NCI-H187 treated with DMSO at 0.1 percent for 48 hours (cell line): ENCODE data around the gene NRG3.

Experiments
- DNase-seq: peaks from one replicate; lab custom pipeline; 2025; lab: John Stamatoyannopoulos, UW

The NRG3 gene

DNA sequence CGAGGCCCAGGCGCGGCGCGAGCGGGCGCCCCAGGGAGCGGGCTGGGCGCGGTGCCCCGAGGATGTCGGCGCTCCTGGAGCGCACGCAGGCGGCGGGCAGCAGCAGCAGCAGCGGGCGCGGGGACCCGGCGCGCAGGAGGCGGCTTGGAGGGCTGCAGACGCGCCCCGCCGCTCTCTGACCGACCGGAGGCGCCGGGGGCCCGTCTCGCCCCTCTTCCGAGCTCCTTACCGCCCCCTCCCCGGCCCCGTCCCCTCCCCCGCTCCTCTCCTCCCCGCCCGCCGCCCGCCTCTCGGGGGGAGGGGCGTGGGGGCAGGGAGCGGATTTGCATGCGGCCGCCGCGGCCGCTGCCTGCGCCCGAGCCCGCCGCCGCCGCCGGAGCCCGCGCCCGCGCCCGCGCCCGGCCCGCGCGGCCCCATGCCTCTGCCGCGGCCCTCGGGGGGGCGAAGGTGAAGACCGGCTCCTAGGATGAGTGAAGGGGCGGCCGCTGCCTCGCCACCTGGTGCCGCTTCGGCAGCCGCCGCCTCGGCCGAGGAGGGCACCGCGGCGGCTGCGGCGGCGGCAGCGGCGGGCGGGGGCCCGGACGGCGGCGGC lies at the start of gene NRG3:
Gene NRG3, plus strand, starts transcription at position 320 of the 592 bp plus-strand sequence.
- DNase-seq = no peak

DNA sequence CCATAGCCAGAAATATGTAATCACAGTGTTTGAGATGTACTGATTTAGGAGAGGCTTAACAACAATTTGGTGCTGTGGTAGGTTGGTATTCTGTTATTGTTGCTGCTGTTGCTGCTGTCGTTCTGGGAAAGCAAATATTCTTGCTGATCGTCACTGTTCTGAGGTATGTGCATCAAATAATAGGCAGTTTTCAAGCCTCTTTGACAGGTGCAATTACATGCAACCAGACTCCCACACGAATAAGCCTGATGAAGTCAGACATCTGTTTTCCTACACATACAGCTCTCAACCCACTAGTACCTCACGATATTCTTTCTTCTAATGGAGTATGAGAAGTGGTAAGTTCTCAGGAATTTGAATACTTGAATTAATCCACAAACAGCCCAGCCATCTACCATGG lies 46.7 kb upstream of the NRG3 start:
- no peak for DNase-seq

DNA sequence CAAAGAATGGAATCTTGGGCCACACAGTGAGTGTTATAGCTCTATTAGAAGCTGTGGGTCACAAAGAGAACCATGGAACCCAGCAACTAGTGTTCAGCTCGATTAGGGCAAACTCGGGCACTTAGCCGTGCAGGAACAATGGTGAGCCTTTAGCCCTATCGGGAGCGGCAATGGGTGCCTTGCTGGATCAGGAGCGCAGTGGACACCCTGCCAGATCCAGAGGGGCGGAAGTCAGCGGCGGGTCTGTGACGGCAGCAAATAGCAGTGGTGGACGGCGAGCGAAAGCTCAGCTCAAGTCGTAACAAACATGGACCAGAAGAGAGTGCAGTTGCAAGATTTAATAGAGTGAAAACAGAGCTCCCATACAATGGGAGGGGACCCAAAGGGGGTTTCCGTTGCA lies 43.9 kb upstream of the NRG3 start:
- no peak for DNase-seq

DNA sequence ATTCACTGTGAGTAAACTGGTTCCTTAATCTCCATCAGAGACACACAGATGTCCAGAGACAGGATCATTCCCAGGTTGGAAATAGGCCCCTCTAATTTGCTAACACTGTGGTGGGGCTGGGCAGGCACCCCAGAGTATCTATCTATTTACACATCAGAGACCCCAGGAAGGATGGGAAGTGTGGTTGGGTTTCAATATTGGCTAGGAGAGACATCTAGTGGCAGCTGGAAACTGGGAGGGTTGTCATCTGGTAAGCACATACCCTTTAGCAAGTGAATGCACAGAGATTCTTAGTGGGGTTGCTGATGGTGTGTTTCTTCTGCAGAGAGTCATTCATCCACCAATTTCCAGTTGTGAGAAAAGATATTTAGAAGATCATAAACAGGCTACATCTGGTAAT lies 36.0 kb upstream of the NRG3 start:
- no peak for DNase-seq

DNA sequence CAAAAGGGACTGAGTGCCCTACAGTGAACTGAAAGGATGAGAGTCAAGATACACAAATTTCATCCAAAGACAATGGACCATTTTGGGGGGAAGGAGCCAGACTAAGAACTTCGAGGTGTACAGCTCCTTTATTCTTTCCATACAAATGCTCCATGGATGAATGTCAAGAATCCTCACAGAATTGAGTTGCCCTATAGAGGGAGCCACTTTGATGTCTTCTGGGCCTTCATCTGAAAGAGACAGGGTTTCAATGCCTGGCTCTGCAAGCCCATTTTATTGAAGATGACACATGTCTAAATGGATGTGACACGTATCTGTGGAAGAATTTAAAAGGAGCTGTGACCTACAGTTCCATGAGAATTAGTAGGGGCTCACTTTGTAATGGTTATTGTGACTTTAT lies 32.0 kb upstream of the NRG3 start:
- DNase-seq = no peak

DNA sequence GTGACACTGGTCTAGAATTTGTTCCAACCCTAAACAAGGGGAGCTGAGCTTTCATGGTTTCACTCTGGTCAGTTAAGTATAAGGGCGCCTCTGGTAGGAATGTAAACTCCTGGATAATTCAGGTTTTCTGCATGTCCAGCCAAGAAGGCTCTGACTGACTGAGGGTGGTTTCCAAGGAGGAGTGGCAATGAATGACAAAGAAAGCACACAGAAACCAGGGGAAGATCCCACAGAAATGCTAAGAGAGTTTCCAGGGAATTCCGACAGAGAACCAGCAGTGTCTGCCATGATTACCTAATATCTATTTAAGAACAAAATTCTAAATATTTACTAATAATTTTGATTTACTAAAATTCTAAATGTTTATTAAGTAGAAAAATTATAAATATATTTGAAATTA lies 27.3 kb upstream of the NRG3 start:
- DNase-seq = no peak

DNA sequence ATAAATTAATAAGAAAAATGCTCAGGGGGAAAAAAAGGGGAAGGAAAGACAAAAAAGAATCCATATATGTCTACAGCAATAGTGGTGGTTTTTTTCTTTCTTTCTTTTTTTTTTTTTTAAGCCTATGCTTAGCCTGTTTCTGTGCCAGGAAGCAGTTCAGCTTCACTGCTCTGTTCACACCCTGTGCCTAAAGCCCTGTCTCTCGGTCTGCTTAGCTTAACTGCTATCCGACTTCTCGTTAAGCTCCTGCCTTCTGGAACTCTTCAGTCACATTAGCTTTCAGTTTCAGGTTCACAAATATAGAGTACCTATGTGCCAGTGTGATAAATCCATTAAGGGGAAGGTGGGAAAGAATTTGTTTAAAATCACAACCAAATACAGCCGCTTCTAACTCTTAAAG lies 26.5 kb upstream of the NRG3 start:
- DNase-seq = no peak

DNA sequence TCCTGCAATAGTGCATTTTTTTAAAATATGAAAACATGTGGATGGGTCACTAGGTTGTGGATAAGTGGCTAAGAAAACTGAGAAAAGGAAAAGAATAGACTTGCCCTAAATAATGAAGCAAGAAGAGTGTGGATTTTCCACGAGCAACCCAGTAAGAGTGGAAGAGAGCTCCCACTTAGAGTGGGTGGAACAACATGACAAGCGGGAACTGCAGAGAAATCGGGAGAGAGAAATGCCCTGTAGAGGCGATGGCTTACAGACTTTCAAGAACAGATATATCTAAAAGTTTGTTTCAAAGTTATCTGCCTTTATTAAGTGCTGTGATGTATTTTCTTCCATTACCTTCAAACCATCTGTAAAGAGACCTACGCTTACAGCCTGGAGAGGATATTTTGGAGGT lies 26.1 kb upstream of the NRG3 start:
- no peak for DNase-seq

DNA sequence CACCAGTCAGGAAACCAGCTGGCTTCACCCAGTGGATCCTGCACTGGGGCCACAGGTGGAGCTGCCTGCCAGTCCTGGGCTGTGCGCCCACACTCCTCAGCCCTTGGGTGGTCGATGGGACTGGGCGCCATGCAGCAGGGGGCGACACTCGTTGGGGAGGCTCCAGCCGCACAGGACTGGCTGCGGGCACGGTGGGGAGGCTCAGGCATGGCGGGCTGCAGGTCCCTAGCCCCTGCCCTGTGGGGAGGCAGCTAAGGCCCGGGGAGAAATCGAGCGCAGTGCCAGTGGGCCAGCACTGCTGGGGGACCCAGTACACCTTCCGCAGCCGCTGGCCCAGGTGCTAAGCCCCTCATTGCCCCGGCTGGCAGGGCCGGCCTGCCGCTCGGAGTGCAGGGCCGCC lies 12.4 kb upstream of the NRG3 start:
- DNase-seq = no peak

DNA sequence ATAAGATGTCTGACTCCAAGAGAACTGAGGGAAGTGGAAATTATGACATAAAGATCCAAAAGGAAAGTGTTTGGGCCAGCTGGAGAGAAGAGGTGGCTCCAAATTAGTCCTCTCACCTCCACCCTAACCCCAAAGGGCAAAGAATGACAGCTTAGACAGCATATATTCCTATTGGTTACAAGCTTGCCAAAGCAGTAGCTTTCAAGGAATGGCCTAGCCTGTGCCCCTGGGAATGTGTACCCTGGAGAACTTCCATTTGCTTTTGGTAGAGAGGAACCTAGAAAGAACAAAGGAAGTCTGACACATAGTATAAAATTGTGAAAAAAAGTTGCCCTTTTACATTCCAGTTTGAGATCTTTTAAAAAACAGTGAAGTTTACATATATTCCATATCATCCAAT lies 11.2 kb upstream of the NRG3 start:
- DNase-seq = no peak

DNA sequence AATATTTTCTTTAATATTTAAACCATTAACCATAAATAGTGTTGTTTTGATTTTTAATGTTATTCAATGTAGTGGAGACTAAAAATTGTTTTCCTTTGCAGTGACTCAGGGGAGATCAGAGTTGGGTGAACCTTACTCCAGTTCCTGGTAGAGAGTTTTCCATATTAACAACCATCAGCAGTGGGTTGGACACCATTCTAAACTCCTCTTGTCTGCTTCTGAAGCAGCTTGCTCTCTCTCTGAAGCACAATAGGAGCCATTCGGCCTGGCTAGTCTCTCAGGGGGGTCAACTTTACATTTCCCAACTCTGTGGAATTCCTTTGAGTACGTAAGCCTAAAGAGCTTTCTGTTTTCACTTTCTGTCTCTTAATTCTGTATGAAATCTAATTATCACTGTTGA lies 9.4 kb upstream of the NRG3 start:
- no peak for DNase-seq

DNA sequence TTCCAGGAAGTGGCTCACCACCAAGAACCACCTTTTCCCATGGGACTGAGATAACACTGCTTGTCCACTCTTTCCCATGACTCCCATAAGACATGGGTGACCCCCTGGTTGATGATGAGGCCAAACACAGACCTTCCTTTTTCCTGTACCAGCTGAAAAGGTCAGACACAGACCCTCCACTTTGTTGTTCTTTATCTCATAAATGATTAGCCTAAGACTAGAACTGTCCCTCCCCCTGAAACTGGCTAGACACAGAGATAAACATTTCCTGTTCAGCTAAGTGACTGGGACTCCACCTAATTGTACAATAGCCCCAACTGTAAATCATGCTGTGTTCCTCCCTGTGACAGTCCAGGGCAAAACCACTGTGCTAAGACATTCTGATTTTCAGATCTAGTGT lies 8.2 kb upstream of the NRG3 start:
- DNase-seq = no peak

DNA sequence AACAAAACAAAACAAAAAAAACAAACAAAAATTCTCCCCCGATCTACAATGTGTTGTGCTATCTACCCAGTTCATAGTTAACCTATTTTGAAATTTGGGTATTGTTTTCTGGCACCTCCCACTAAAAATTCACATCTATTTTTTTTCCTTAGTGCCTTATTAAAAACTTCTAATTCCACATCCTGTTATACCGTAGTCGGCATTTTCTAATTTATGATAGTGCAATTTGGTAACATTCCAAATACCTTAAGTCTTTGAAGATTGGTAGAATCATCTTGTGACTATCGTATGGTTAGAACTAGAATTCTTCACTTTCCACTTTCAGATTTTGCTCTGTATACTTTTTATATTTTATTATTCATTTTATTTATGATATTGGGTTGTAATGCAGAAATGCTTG lies 4.5 kb upstream of the NRG3 start:
- DNase-seq = no peak

DNA sequence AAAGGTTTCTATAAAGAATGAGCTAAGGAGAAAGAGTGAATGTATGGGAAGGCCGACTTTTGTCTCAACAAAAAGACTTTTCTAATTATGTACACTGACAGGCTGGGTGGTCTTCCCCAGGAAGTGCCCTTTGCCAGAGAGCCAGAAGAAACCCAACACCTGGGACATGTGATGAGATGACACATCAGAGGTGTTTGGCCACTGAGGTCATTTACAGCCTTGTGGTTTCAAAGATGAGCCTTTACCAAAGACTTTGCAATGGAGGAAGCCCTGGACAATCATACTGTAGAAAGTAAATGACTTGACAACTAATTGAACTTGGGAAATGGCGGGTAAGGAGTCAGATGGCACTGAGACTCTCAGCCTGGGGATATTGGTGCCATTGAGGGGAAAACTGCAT lies 3.4 kb upstream of the NRG3 start:
- DNase-seq = no peak

DNA sequence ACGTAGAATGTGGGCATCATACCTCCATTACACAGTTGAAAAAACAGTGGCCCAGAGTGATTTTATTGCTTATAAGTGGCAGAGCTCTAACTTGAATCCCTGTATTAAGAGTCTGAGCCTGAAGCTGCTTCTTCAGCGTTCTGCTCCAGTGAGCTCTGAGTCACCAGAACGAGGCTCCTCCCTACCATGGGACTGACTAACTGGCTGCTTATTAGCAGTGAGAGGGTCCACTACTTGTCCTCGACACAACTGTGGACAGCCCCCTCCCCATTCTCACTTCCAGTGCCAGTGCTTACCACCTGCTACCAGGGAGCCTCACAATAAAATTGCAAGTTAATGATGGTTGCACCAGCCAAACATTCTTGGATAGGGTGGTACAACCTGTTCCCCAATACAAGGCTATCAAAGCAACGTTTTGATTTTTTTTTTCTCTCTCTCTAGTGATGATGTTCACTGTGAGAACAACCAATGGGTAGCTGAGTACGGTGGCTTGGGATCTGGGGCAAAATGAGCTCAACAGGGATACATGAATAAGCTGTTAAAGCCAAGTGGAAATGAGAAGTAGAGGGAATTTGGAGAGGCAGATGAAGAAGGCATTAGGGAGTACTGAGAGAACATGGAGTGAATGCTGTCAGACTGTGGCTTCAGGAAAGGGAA lies 2.7 kb upstream of the NRG3 start:
- DNase-seq = no peak

DNA sequence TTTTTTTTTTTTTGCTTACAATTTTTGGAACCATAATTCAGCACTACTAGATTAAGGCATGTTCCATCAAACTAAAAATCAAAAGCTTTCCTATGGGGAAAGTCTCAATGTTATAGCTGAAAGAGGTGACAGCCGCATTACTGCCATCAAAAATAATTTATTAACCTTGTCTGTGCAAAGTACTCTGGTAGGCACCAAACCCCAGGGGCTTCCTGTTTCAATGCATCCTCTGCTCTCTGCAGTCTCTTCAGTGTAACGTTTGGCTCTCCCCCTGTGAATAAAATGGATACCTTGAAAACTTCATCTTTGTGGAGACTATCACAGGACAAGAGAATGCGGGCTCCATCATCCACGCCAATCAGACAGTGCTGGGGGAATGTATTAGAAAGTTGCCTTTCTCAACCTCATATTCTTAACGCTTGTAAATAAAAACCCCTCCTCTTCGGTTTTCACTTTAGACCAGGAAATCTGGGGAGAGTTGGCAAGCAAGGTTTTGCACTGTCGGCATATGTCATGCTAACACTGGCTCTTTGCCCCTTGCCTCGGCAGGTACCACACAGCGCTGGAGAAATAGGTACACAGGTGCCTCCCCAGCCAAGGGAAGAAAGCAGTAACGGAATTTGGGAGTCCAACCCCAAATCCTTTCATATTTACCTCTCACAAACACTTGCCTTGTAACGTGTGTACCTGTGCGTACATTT lies 1.6 kb upstream of the NRG3 start:
- DNase-seq = no peak

DNA sequence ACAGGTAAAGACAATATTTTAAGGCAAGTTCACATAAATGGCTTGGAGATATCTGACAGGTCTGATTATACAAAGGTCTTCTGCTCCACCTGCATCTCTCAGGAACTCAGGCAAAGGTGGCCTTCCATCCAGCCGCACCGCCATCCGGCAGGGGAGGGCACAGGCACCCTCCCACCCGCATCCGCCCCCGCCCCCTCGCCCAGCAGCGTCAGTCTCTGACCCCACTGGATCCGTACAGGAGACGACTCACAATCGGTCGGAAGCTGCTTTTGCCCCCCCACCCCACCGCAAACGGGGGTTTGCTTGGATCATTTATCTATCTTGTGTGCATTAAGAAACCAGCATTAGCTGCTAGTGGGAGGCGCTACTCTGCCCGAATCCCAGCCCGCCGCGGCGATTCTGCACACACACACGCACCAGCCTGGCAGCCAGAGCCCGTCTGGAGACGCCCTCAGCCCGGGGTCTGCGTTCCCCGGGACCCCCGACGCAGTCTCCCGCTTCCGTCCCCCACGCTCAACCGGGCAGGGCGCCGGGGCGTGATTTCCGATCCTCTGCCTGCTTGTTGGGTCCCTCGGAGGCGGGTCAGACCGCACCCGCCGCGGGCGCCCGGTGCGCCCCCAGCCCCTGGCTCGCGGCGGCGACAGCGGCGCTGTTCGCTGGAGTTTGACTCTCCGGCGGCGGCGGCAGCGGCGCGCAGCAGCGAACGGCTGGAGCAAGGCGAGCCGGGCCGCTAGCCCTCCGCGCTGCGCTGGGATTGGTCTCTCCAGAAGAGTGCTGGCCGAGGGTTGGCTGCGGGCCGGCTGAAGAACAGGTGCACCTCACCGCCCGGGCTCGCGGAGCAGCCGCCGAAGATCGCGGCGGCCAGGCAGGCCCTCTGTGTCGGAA lies 820 bp upstream of the NRG3 start:
- DNase-seq = no peak

DNA sequence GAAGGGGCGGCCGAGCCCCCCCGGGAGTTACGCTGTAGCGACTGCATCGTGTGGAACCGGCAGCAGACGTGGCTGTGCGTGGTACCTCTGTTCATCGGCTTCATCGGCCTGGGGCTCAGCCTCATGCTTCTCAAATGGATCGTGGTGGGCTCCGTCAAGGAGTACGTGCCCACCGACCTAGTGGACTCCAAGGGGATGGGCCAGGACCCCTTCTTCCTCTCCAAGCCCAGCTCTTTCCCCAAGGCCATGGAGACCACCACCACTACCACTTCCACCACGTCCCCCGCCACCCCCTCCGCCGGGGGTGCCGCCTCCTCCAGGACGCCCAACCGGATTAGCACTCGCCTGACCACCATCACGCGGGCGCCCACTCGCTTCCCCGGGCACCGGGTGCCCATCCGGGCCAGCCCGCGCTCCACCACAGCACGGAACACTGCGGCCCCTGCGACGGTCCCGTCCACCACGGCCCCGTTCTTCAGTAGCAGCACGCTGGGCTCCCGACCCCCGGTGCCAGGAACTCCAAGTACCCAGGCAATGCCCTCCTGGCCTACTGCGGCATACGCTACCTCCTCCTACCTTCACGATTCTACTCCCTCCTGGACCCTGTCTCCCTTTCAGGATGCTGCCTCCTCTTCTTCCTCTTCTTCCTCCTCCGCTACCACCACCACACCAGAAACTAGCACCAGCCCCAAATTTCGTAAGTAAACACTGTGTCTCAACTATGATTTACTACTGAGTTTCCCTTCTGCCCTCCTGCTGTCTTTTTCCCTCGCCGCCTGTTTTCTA lies 666 bp downstream of the NRG3 start:
- DNase-seq = no peak

DNA sequence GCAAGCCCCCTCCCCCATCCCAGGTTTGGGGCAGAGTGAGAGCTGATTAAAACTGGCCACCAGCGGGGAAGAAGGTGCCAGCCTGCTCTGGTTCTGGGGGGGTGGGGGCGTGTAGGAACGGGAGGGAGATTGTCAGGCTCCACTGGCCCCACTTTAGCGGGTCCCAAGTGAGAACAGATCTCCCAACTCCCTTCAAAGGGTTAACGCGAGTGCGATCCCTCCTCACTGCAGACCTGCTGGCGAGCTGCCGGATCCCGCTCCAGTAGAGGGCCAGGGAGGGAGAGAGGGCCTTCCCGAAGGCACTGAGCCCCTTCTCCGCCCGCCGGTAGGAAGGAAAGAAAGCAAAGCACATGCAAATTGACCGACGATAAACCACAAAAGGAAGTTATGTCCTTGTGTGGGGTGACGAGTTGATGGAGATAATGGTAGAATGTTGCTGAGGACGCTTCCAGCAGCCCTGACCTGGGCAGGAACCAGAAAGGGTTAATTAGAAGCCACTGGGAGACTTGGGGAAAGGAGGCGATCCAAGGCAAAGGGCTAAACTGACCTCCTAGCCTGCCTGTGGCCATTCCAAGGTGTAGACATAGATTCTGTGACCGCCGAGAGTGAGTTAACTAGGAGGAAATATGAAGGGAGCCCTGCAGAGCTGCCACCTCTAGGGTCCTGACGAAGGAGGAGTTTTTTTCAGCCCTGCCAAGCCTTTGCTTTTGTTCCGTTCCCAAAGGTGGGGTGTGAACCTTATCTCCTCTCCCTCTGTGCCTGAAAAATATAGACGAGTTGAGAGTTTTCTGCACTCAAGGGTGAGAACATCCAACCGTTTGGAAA lies 1.5 kb downstream of the NRG3 start:
- DNase-seq = no peak

DNA sequence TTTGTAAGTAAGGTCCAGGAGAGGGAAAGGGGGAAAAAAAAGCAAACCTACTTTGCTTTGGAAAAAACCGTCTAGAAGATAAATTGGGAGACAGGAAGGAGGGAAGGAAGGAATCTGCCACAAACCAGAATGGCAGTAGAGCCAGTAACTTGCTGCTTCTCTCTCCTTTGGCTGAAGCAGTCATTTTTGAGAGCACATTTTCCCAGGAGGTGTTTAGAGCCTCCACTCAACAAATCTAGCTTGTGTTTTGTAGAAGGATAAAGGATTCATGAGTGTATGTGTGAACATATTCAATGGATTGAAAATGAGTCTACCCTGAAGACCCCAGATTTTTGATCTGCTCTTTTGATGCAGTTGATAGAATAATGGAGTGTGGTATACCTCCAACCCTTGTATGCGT lies 2.6 kb downstream of the NRG3 start:
- no peak for DNase-seq

DNA sequence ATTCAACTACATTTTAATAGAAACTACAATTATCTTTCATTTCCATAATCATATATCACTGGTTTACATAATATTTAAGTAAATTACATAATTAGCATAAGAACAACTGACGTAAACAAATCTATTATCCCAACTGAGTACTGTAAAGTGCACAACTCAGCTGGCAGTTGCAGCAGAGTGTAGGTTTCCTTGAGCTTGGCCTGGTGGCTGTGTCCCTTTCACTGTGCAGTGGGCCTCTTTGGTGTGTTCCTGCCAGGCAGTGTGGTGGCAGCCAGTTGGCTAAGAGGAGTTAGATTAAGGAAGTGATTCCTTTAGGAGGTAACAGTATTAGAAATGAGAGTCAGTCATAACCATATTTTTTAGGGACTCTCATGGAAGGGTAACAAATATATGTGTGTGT lies 7.0 kb downstream of the NRG3 start:
- DNase-seq = no peak
